HG02623 (cell line): ENCODE measurements around the gene IL24.

ENCODE experiments used
- ATAC-seq: cut with Tn5 transposase; IDR thresholded peaks from one replicate; pipeline ENCODE4 v1.9.1; 2021; ENCODE audit warnings: moderate library complexity; ENCODE audit not compliant: unreplicated experiment

The IL24 gene

DNA sequence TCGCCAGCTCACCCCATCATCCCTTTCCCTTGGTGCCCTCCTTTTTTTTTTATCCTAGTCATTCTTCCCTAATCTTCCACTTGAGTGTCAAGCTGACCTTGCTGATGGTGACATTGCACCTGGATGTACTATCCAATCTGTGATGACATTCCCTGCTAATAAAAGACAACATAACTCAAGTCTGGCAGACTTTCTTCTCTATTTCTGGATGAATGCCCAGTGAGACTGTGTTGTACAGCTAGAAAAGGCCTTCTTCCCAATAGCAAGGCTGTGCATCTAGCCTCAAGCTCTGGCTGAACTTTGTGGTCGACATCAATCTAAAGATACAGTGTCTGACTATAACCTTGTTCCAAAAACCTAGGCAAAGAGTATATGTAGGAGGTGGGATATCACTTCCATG, 6.4 kb downstream of the IL24 start:
- ATAC-seq: no peak

- ATAC-seq: no peak
Observed at GRCh38 chr1:206904423-206905142, 7.3 kb downstream of the IL24 start.

DNA sequence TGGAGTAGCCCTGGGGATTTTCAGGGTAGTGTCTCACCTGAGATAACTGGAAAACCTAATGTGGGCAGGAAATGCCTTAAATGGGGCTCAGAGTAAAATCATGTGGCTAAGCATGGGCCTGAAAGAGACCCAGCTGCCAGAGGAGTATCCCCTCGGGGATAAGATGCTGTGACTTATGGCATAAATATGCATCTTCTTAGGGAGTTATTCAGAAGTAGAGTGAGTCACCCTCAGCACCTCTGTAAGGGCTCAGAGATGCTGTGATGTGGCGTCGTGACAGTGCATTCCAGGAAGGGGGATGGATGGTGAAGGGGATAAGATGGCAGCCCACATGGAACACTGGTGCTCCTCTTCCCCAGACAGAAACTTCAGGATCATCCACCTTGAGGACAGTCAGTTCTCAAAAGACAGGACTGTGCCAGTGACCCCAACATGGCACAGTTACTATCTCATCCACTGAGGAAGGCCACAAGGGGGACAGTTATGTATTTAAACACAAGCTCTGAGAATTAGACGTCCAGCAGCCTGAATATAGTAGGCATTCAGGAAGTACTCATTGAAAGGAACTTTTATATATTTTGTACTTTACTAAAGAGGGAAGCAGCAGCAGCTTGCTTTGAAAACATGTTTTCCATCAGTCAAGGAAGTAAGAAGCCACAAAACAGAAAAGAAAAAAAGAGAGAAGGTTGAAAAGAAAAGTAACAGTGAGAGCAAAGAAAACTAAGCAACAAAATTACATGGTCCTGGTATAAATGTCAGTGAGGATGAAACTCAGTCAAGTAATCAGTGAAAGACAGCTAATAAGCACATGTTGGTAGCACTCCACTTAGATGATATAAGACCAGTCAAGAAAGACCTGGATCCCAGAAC, 8.3 kb downstream of the IL24 start:
- ATAC-seq: peak; percentile 52

DNA sequence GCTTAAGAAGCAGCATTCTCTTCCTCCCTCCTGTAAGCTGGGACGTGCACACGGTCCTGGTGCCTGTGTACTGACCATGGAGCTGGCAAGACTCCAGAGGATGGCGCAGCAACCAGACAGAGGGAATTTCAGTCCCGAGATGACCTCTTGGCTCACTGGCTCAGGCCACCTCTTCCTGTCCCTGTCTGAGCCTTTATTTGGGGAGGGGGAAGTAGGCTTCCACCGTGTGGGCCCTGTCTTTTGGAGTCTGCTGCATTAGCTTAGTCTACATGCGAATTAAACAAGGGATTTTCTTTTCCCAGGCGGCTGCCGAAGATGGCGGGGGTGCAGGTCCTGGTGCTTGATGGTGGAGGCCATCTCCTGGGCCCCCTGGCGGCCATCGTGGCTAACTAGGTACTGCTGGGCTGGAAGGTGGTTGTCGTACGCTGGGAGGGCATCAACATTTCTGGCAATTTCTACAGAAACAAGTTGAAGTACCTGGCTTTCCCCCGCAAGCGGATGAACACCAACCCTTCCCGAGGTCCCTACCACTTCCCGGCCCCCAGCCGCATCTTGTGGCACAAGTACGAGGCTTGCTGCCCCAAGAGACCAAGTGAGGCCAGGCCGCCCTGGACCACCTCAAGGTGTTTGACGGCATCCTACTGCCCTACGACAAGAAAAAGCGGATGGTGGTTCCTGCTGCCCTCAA, 10.2 kb downstream of the IL24 start:
- no peak for ATAC-seq

- ATAC-seq: no peak
Observed at GRCh38 chr1:206908038-206908437, 10.8 kb downstream of the IL24 start.

- ATAC-seq: no peak
Observed at GRCh38 chr1:206909161-206909882, 12.1 kb downstream of the IL24 start.

DNA sequence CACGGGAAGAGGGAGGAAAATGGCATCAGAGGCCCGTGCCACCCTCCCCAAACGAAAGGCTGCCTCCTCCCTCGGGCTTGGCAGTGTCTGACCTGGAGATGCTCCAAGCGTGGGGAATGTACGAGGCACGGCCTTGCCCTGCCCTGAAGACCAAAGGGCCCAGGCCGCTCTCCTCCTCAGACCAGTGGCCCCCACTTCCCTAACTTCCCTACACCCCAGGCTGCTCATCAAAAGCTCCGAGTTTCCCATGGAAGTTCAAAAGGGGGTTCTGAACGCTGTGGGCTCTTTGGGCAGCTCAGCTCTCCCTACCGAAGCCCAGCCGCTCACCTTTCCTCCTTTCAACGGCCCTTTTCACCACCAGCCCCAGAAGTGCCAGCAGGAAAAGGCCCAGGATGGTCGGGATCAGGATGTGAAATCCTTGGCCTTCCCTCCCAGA, 12.7 kb downstream of the IL24 start:
- ATAC-seq: no peak

DNA sequence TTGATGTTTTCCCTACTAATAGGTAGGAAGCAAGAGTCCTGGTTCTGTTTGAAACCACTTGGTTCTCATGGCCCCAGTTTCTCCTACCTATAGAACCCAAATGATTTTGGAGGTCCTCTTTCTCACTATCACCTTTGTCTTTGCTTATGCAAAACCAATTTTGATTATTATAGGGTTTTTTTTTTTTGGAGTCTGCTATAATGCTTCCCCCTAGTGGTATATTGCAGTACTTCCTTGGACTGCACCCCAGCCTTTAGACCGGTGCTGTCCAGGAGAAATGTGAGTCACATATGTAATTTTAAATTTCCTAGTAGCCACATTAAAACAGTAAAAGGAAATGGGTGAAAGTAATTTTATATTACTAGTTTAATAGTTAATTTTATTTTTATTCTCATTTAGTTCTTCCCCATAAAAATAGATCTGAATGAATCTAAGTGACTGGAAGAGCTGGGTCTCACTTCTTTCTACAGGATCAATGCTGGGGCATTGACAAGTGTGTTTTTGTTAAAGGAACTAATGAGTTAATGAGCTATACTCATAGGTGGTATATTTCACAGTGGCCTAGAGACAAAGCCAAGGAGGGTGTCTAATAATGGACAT, 13.9 kb downstream of the IL24 start:
- no peak for ATAC-seq

- ATAC-seq: no peak
Observed at GRCh38 chr1:206912445-206913095, 15.3 kb downstream of the IL24 start.

GRCh38 chr1:206913766-206914537, 16.7 kb downstream of the IL24 start:
- ATAC-seq: no peak

GRCh38 chr1:206915030-206915735, 17.9 kb downstream of the IL24 start:
- ATAC-seq: no peak

- no peak for ATAC-seq
Observed at GRCh38 chr1:206916000-206916709, 18.9 kb downstream of the IL24 start.

DNA sequence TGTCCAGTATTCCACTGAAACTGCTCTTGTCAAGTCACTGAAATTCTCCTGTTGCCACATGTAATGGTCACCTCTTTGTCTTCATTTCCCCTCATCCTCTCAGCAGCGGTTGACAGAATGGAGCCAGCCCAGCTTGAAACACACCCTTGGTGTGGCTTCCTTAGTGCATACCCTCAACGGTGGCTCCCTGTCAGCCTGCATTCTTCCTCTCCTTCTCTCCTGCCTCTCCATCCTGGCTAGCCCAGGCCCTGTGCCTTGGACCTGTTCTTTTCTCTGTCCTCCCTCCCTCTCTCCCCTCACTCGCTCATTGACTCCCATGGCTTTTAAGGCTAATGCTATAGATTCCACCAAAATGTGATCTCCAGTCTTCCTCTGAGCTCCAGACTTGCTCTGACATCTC, 20.8 kb downstream of the IL24 start:
- ATAC-seq: no peak

DNA sequence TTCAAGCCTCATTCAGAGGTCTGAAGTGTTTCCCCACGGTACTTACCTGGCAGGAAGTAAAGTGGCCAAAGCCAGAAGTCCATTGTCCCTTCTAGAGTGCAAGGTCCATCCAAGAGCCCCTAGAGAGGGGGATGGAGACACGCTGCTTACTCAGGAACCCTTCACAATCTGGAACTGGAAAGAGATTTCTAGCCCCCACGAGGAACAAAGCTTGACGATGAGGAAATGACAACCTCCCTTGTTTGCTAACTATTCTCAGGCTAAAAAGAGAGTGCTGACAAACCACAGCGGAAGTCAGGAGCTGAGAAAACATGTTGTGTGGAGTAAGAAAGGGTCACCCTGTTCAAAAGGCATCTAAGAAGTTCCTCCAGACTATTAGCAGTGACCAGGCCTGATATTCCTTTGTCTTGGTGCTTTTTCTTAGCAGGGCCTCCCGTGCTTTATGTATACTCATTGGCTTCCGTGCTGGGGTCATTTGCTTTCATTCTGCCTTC, 24.6 kb downstream of the IL24 start, which contains the start of gene FCMR:
TSS of gene FCMR (minus strand) at position 170 of the 494 bp plus-strand sequence. CDS start at position 83, 87 bp downstream.
- no peak for ATAC-seq

GRCh38 chr1:206922524-206922923, 25.3 kb downstream of the IL24 start:
- ATAC-seq: no peak

GRCh38 chr1:206923009-206923960, 26.0 kb downstream of the IL24 start:
- ATAC-seq: peak; percentile 41
